Activated T-cell treated with anti-CD3 and anti-CD28 coated beads, Interleukin-2, amount 50 U/mL, for 72 hours (primary cell): Measurements from ENCODE around the gene COA3. TPM values are rescaled to one million over a fixed set of nuclear protein-coding genes. Genes with fewer than 3 reads are reported as not detected.
A peak's percentile ranks its signal among the peaks of the same experiment; 100 is the strongest.

ENCODE experiments used
- ATAC-seq, 2 donors: fragments of 150-1000 bp; cut with Tn5 transposase; replicated peaks in 1 of 2; 2 replicates each; pipeline ENCODE4 v1.10.0; 2021; ENCODE audit warnings: moderate library complexity in 2 of 2, mild to moderate bottlenecking in 1 of 2
- DNase-seq, 2 donors: peaks; one replicate each; pipeline ENCODE4 v3.0.0; 2021 to 2022; ENCODE audit warnings: mixed read lengths in 1 of 2
- H3K27ac Mint-ChIP-seq: one replicate; pipeline ENCODE4 v1.8.0; 2022; ENCODE audit warnings: mild to moderate bottlenecking, moderate library complexity, mixed read lengths
- H3K27me3 Mint-ChIP-seq: one replicate; pipeline ENCODE4 v1.8.0; 2022; ENCODE audit warnings: low read depth, mixed read lengths
- H3K36me3 Mint-ChIP-seq, 2 donors: one replicate each; pipeline ENCODE4 v1.8.0; 2022; ENCODE audit warnings: mixed read lengths in 2 of 2, mild to moderate bottlenecking in 1 of 2; ENCODE audit not compliant: insufficient read depth in 2 of 2
- H3K4me1 Mint-ChIP-seq: one replicate; pipeline ENCODE4 v1.8.0; 2022; ENCODE audit warnings: low read depth, mixed read lengths
- H3K4me3 Mint-ChIP-seq, 2 donors: one replicate each; pipeline ENCODE4 v1.8.0; 2022; ENCODE audit warnings: mild to moderate bottlenecking in 2 of 2, mixed read lengths in 2 of 2, moderate library complexity in 2 of 2
- H3K9me3 Mint-ChIP-seq, 2 donors: one replicate each; pipeline ENCODE4 v1.8.0; 2022; ENCODE audit warnings: mixed read lengths in 2 of 2
- total RNA-seq, 2 donors: library from RNA; stranded (reverse); gene quantifications; one replicate each; pipeline ENCODE4 v1.2.3, GENCODE V29; 2022

COA3 gene
- total RNA-seq, 2 donors from 2014 or later: 21.9 to 23.9 TPM

DNA sequence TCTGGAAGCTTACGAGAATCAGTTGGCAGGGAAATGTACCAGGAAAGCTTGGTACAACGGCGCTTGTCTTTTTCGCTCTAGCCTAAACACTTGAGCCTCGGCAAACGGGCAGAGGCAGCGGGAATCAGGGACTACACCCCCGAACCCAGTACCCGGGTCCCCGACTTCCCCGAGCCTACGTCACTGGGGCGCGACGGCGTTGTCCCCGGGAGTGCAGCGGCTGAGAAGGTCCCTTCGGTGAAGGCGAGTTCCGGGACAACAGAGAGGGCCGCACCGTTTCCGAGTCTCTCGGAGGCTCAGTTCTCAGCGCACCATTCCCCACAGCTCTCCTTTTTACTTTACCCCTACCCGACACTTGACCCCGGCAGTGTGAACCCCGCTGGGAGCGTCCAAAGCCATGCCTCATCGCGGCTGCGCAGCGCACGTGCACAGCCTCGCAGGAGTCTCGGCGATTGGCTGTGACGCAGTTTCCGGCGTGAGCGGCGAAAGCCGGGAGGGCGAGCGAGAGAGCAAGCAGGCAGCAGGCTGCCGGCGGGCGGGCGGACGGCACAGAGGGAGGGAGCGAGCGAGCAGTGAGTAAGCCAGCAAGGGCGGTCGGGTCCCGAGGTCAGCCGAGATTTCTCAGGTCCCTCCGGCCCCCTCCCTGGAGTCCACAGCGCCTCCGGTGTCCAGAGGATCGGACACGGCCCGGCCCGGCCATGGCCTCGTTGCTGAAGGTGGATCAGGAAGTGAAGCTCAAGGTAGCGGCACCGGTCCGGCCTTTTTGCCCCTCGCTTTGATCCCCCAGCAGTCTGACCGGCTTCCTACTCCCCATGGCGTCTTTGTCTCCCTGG lies 34.6 kb upstream of the COA3 start, which contains the start of gene PSME3:
Gene PSME3 (plus strand): TSS at position 464 of the 833 bp plus-strand sequence. CDS start 235 bp downstream, at position 699.
- DNase-seq: peak; percentile 91 to 94
- Mint-ChIP-seq H3K4me1 (peaks cover 39% of the 10 kb centered on the region), H3K4me3 (peak within 1 kb of the TSS; percentile 90 to 92), H3K27me3 (peaks cover 1% of the 10 kb centered on the region), H3K27ac (peak within 1 kb of the TSS; percentile 93), H3K9me3 (no peaks in the 10 kb centered on the region), H3K36me3 (peaks cover 3 to 13% of the 10 kb centered on the region in 2 donors)
- peak; percentile 94 to 95 for ATAC-seq

DNA sequence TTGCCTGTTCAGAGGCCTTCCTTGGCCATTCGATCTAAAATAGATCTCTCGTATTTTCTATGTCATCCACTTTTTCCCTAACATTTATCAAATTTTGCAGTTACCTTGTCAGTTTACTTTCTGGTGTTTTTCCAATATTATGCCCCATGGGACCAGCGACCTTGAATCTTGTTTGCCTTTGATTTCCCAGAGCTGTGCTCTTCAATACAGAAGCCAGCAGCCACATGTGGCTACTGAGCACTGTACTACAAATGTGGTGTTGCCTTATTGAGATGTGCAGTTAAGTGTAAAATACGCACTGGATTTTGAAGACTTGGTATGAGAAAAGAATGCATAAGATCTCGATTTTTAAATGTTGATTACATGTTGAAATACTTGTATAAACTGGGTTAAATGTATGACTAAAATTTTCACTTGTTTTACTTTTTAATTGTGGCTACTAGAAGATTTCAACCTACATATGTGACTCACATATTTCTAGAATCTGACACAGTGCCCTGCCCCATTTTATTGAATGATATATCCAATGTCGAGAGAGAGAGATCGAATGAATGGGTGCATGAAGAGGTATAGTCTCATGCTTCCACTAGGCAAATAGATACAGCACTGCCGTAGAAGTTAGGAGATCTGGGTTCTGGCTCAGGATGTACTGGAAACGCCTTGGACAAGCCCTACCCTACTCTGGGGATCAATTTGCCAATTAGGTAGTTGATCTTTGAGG lies 33.9 kb upstream of the COA3 start:
- Mint-ChIP-seq H3K27me3 (peaks cover 9% of the 10 kb centered on the region), H3K4me1 (peaks cover 34% of the 10 kb centered on the region), H3K9me3 (no peaks in the 10 kb centered on the region), H3K27ac (peak overlapping the region; percentile 93), H3K36me3 (peaks cover 3 to 10% of the 10 kb centered on the region in 2 donors), H3K4me3 (peak overlapping the region; percentile 90 to 92)
- ATAC-seq (peak; percentile 28 to 32), DNase-seq (no peak)

DNA sequence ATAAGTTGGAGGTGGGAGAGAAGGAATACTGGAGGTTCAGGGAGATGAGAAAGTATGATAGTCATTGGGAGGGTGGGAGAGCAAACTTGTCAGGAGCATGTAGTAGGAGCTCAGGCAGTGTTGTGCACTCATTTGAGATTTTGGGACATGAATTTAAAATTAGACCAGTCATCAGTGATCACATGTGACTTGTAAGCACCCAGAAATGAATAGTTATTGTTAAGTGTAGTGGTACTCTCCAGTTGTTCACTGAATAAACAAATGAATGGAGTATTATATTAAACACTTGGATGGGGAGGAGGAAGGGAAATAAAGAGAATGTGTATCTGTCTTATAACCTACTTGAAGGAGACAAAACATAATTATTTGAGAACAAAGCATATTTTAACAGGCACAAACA lies 32.5 kb upstream of the COA3 start:
- peaks cover 28% of the 10 kb centered on the region for H3K4me1 Mint-ChIP-seq
- H3K27me3 Mint-ChIP-seq: peaks cover 11% of the 10 kb centered on the region
- ATAC-seq: no peak

DNA sequence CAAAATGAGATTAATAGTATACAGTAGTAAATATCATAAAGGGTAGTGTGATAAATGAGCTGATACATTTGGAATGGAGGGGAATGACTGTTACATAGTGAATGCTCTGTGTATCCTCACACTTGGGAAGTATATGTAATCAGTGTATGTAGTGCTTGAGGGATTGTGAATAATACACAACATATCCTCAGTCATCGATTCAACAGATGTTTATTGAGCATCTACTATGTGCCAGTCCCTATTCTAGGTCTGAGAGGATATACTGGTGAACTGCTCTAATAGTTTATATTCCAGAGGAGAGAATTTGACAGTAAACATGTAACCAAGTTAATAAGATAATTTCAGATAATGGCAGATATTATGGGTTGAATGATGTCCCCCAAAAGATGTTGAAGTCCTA lies 29.0 kb upstream of the COA3 start:
- DNase-seq: no peak
- Mint-ChIP-seq H3K4me3 (no peak overlapping the region), H3K27ac (no peak overlapping the region)

More for the DNA sequence above, 32.5 kb upstream of the COA3 start:
- Mint-ChIP-seq H3K27ac (no peak overlapping the region), H3K36me3 (peaks cover 2 to 3% of the 10 kb centered on the region in 2 donors), H3K9me3 (no peaks in the 10 kb centered on the region), H3K4me3 (no peak overlapping the region)
- DNase-seq: no peak

DNA sequence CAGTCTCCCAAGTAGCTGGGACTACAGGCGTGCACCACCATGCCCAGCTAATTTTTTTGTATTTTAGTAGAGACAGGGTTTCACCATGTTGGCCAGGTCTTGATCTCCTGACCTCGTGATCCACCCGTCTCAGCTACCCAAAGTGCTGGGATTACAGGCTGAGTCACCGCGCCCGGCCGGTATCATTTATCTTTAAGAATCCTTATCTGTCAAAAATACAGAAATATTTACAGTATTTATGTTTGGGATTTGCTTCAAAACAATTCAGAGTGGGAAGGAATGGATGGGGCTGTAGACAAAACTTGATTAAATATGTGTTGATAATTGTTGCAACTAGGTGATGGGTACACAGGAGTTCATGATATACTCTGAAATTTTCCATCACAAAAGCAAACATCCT lies 22.7 kb upstream of the COA3 start:
- no peaks in the 10 kb centered on the region for H3K27me3 Mint-ChIP-seq
- H3K4me1 Mint-ChIP-seq: peaks cover 20% of the 10 kb centered on the region
- DNase-seq (no peak), ATAC-seq (no peak)
- no peak overlapping the region for H3K27ac Mint-ChIP-seq
- H3K36me3 Mint-ChIP-seq: peaks cover 5 to 32% of the 10 kb centered on the region in 2 donors
- H3K4me3 Mint-ChIP-seq: no peak overlapping the region
- no peaks in the 10 kb centered on the region for H3K9me3 Mint-ChIP-seq

More for the DNA sequence above, 29.0 kb upstream of the COA3 start:
- Mint-ChIP-seq H3K9me3 (no peaks in the 10 kb centered on the region), H3K27me3 (peaks cover 11% of the 10 kb centered on the region), H3K36me3 (peaks cover 3% of the 10 kb centered on the region in 2 donors), H3K4me1 (peaks cover 18% of the 10 kb centered on the region)
- ATAC-seq: no peak

DNA sequence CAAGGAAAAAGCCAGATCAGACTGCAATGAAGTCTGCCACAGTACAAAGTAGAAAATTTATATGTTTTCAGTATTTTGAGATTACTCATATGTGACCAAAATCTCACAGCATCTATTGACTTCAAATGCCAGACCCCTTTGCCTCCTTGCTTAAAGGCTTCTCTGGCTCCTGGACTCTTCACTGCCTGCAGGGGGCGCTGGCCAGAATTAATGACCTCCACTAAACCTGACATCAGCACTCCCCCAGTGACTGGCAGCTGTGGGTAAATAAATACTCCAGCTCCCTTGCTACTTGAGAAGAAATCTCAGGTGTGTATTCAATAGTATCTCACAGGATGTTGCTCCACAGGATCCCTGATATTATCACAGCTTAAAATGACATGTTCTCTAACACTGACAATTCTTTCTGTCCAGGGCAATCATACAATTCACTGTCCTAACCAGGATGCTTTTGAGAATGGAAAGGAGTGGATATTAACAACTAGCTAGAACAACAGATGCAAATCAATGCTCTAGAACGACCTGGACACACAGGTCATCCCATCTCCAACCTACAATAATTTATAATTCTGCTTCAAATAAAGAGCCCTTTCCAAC lies 21.5 kb upstream of the COA3 start:
- H3K9me3 Mint-ChIP-seq: no peaks in the 10 kb centered on the region
- H3K4me3 Mint-ChIP-seq: no peak overlapping the region
- ATAC-seq (peak; percentile 27 to 33), DNase-seq (peak; percentile 73 to 77)
- peaks cover 20% of the 10 kb centered on the region for H3K4me1 Mint-ChIP-seq
- H3K27me3 Mint-ChIP-seq: no peaks in the 10 kb centered on the region
- peaks cover 10 to 37% of the 10 kb centered on the region in 2 donors for H3K36me3 Mint-ChIP-seq
- H3K27ac Mint-ChIP-seq: no peak overlapping the region

DNA sequence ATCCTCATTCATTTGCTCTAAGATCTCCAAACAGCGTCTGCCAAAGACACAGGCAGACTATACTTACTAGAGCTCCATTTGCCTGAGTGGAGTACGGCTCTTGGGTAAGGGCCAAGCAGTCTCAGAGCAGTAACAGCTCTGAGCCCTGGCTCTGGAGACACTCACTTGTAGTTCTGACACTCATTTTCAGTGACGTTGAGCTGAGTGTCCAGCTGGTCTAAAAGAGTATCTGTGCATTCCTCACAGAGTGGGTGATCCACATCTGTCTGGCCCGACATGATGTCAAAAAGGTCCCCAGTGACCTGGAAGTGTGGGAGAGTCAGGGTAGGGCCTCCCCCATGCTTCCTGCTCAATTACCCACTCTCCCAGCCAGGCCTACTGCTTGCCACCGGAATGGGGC lies 19.9 kb upstream of the COA3 start:
- DNase-seq: no peak
- H3K9me3 Mint-ChIP-seq: no peaks in the 10 kb centered on the region
- peaks cover 15 to 43% of the 10 kb centered on the region in 2 donors for H3K36me3 Mint-ChIP-seq
- ATAC-seq: no peak
- no peak overlapping the region for H3K4me3 Mint-ChIP-seq
- H3K4me1 Mint-ChIP-seq: peaks cover 14% of the 10 kb centered on the region
- no peak overlapping the region for H3K27ac Mint-ChIP-seq
- no peaks in the 10 kb centered on the region for H3K27me3 Mint-ChIP-seq

DNA sequence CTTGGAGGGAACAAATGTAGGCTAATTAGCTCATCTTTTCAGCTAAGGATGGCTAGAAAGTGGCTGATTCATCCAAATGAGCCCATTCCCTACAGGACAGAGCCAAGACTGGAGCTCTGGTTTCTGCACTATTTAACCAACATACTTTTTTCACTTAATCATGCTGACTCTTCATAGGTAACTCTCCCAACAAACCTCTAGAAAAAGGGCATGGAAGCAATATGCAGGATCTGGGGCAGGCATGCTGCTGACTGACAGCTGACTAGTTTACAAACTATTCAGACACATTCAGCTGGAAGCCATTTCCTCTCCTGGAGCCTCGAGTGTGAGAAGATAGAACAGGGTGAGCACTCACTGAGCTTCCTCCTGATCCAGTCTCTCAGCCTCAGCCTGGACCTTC lies 19.4 kb upstream of the COA3 start:
- peaks cover 13% of the 10 kb centered on the region for H3K4me1 Mint-ChIP-seq
- peaks cover 15 to 43% of the 10 kb centered on the region in 2 donors for H3K36me3 Mint-ChIP-seq

DNA sequence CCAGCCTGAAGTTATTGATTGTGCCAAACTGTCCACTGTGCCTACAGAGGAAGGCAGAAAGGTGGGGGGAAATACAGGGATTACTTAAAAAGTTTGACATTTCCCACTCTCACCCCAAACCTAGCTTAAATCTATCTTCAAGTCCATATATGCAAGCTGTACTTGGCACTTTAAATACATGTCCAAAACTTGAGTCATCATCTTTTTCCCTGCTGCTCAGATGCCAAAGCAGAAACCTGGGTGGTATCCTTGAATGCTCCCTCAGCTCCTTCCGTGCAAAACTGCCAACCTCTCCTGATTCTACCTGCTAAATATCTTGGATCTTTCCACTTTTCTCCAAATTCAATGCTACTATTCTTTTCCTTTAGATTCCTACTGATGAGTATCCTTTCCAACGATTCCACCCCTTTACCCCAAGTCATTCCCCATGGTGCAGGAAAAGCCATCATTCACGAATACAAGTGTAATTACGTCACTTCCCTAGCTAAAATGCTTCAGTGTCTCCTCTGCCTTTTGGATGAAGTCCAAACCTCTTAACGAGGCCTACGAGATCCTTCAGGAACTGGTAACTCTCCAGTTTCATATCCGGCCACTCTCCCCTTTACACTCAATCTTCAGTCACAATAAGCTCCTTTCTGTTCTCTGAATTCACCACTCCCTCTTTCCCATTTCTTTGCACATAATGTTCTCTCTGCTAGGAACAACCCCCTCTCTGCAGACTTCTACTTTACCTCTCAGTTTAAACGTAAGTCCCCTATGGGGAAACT lies 16.3 kb upstream of the COA3 start:
- Mint-ChIP-seq H3K4me1 (no peaks in the 10 kb centered on the region), H3K27ac (no peak overlapping the region), H3K27me3 (no peaks in the 10 kb centered on the region), H3K9me3 (no peaks in the 10 kb centered on the region), H3K36me3 (peaks cover 19 to 41% of the 10 kb centered on the region in 2 donors), H3K4me3 (no peak overlapping the region)
- DNase-seq (no peak), ATAC-seq (no peak)

More for the DNA sequence above, 19.4 kb upstream of the COA3 start:
- H3K9me3 Mint-ChIP-seq: no peaks in the 10 kb centered on the region
- H3K27me3 Mint-ChIP-seq: no peaks in the 10 kb centered on the region
- H3K4me3 Mint-ChIP-seq: no peak overlapping the region
- ATAC-seq: no peak
- H3K27ac Mint-ChIP-seq: no peak overlapping the region
- DNase-seq: no peak

DNA sequence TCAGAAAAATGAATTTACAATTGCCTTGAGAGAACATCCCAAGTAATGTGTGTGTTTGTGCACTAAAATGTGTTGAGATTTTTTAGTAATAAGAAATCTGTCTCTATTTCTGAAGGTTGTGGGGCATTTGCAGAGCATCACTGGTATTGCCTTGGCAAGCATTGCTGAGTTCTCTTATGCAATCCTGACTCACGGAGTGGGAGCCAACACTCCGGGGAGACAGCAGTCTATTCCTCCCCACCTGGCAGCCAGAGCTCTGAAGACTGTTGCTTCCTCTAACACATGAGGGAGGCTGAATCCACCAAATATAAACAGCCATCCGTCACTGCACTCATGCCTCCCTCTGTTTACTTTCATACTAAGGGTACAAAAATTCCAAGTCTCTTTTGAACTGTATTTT lies 10.7 kb upstream of the COA3 start:
- Mint-ChIP-seq H3K27me3 (no peaks in the 10 kb centered on the region), H3K27ac (no peak overlapping the region), H3K4me1 (no peaks in the 10 kb centered on the region), H3K9me3 (no peaks in the 10 kb centered on the region), H3K36me3 (peaks cover 8 to 17% of the 10 kb centered on the region in 2 donors), H3K4me3 (no peak overlapping the region)
- ATAC-seq (no peak), DNase-seq (no peak)

DNA sequence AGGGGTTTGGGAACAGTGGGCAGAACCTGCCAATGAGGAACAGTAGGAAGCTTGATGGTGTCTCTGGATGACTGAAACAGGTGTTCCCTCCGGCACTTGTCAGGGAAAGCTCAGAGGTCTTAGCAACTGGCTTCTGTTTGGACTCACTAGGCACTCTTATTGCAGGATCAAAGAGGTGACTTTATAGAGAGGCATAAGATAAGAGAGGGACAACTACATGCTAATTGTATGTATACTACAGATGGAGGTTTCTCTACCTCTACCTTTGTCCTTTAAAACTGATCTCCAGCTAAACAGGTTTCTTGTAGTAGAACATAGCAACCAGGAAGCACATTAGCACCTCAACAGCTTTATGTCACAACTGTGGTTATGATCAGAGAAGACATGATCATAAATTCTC lies 7.7 kb upstream of the COA3 start:
- Mint-ChIP-seq H3K36me3 (peaks cover 4 to 8% of the 10 kb centered on the region in 2 donors), H3K27me3 (no peaks in the 10 kb centered on the region), H3K9me3 (no peaks in the 10 kb centered on the region), H3K4me3 (no peak overlapping the region), H3K4me1 (no peaks in the 10 kb centered on the region), H3K27ac (no peak overlapping the region)
- ATAC-seq (no peak), DNase-seq (no peak)

DNA sequence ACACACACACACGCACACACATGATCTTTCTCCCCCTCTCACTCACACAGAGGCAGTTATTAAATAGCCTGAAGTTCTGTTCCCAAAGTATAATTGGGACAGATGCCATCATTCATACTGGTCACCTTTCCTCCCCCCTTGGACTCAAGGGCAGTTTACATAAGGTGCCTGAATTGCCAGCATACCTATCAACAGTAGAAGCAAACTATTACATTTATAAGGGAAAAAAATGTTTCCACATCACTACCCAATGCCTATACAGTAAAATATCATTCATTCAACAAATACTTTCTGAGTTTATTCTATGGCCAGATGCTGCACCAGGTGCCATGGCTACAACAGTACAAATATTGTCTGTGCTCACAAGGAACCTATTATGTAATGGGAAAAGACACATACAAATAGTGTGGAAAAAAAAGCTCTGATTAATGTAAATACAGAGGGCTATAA lies 6.4 kb upstream of the COA3 start:
- no peaks in the 10 kb centered on the region for H3K27me3 Mint-ChIP-seq
- H3K4me3 Mint-ChIP-seq: no peak overlapping the region
- no peaks in the 10 kb centered on the region for H3K9me3 Mint-ChIP-seq
- H3K36me3 Mint-ChIP-seq: peaks cover 0 to 1% of the 10 kb centered on the region in 2 donors
- no peak overlapping the region for H3K27ac Mint-ChIP-seq
- ATAC-seq (no peak), DNase-seq (no peak)
- no peaks in the 10 kb centered on the region for H3K4me1 Mint-ChIP-seq
